ENCODE measurements around the gene NINL. TPM values are rescaled to one million over a fixed set of nuclear protein-coding genes. Genes with fewer than 3 reads are reported as not detected.
"Not testable (repeated sequence)": the region's sequence is repeated elsewhere in the genome, so short reads cannot be mapped to it uniquely, and the experiment has no call there.

Gene NINL
- total and polyA plus RNA-seq, 5 donors, result 3.4 to 7.6 (median 6.1) TPM

- no peaks in the 10 kb centered on the region for H3K4me1 ChIP-seq (ENCODE audit: control insufficient read depth, insufficient read depth, low read length)
- H3K4me3 ChIP-seq (ENCODE audit: low read length), result no peak overlapping the region
- no peaks in the 10 kb centered on the region for H3K9me3 ChIP-seq (ENCODE audit: control insufficient read depth, low read length)
- DNase-seq (no peak), ATAC-seq (no peak)
- no peaks in the 10 kb centered on the region for H3K27me3 ChIP-seq (ENCODE audit: control insufficient read depth, insufficient read depth)
- intact Hi-C loops (cut with DNase I), result loop anchor here in 1 of 4 donors (10.0 kb wide), 1 partner anchor 56 kb away; no protein-coding TSS in a partner anchor
- no peak overlapping the region for H3K27ac ChIP-seq (ENCODE audit: low read length)
- 67% methylated on average over 10 of the region's 10 CpGs for WGBS
Measured at GRCh38 chr20:25600632-25601031, 15.3 kb upstream of the NINL start.

DNA sequence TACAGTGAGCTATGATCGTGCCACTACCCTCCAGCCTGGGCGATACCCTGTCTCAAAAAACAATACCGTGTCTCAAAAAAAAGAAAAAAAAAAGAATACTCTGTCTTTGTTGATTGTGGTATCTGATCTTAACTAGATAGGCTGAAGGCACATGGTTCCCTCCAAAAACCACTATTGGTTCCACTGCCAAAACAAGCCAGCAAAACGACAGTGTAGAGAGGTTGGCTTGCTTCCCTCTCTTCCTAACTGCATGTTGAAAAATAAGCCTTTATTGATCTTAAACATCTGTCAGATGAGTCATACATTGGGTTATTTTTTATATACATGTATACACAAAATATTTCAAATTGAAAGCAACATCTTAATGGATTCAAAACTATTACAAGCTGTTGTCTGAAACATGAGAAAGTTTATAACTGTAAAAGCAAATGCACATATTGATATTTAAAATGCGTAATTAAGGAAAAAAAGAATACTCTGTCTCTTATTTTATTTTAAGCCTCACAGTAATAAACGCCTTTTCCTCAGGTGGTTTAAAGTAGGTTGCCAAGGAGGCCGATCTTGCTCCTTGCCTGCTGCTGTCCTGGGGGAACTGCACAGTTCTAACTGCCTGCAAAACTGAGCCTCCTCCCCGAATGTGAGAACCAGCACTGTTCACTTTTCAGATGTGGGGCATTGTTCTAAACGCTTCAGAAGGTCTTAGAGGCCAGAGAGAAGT is 7.0 kb upstream of the NINL start:
- intact Hi-C loops (cut with DNase I), result no loop called here
- no peaks in the 10 kb centered on the region for H3K27me3 ChIP-seq (ENCODE audit: control insufficient read depth, insufficient read depth)
- no peak overlapping the region for H3K27ac ChIP-seq (ENCODE audit: low read length)
- 66% methylated on average over 9 of the region's 9 CpGs for WGBS
- no peaks in the 10 kb centered on the region for H3K4me1 ChIP-seq (ENCODE audit: control insufficient read depth, insufficient read depth, low read length)
- no peaks in the 10 kb centered on the region for H3K9me3 ChIP-seq (ENCODE audit: control insufficient read depth, low read length)
- ATAC-seq (no peak), DNase-seq (no peak)
- no peak overlapping the region for H3K4me3 ChIP-seq (ENCODE audit: low read length)

GRCh38 chr20:25590778-25591177 is 5.4 kb upstream of the NINL start:
- DNase-seq; H3K4me1 ChIP-seq (ENCODE audit: control insufficient read depth, insufficient read depth, low read length); H3K9me3 ChIP-seq (ENCODE audit: control insufficient read depth, low read length); H3K27ac ChIP-seq (ENCODE audit: low read length); intact Hi-C loops (cut with DNase I); ATAC-seq; H3K4me3 ChIP-seq (ENCODE audit: low read length); H3K27me3 ChIP-seq (ENCODE audit: control insufficient read depth, insufficient read depth): not testable (repeated sequence)
- 82% methylated on average over 4 of the region's 4 CpGs for WGBS

DNA sequence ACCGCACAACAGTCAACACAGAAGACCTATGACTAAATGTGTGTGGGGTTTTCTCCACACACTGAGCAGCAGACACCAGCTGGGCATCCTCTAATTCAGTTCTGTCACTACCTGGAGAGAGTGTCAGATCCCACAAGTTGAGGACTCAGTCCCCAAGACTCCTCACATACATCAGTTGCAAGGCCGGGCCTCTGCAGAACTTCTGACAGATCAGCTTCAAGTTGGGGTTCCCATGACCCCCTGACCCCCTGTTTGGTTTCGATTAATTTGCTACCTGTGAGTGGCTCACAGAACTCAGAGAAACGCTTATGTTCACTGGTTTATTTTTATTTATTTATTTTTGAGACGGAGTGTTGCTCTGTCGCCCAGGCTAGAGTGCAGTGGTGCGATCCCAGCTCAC is 3.2 kb upstream of the NINL start:
- ATAC-seq (no peak), DNase-seq (no peak)
- no peak overlapping the region for H3K27ac ChIP-seq (ENCODE audit: low read length)
- H3K4me1 ChIP-seq (ENCODE audit: control insufficient read depth, insufficient read depth, low read length), result peaks cover 4% of the 10 kb centered on the region
- H3K27me3 ChIP-seq (ENCODE audit: control insufficient read depth, insufficient read depth), result no peaks in the 10 kb centered on the region
- no peak overlapping the region for H3K4me3 ChIP-seq (ENCODE audit: low read length)
- 97% methylated on average over 7 of the region's 7 CpGs for WGBS
- intact Hi-C loops (cut with DNase I), result no loop called here
- no peaks in the 10 kb centered on the region for H3K9me3 ChIP-seq (ENCODE audit: control insufficient read depth, low read length)

GRCh38 chr20:25587536-25587935 is 2.2 kb upstream of the NINL start:
- intact Hi-C loops (cut with DNase I), result no loop called here
- ATAC-seq (no peak), DNase-seq (no peak)
- Histone ChIP-seq H3K4me1 (ENCODE audit: control insufficient read depth, insufficient read depth, low read length) (peaks cover 4% of the 10 kb centered on the region), H3K27me3 (ENCODE audit: control insufficient read depth, insufficient read depth) (no peaks in the 10 kb centered on the region), H3K4me3 (ENCODE audit: low read length) (no peak overlapping the region), H3K27ac (ENCODE audit: low read length) (no peak overlapping the region), H3K9me3 (ENCODE audit: control insufficient read depth, low read length) (no peaks in the 10 kb centered on the region)
- 81% methylated on average over 5 of the region's 5 CpGs for WGBS

- Histone ChIP-seq H3K4me3 (ENCODE audit: low read length) (no peak overlapping the region), H3K9me3 (ENCODE audit: control insufficient read depth, low read length) (no peaks in the 10 kb centered on the region), H3K27ac (ENCODE audit: low read length) (no peak overlapping the region), H3K4me1 (ENCODE audit: control insufficient read depth, insufficient read depth, low read length) (peaks cover 4% of the 10 kb centered on the region), H3K27me3 (ENCODE audit: control insufficient read depth, insufficient read depth) (no peaks in the 10 kb centered on the region)
- no peak for DNase-seq
- intact Hi-C loops (cut with DNase I), result no loop called here
- ATAC-seq, result no peak
- 84% methylated on average over 11 of the region's 11 CpGs for WGBS
Measured at GRCh38 chr20:25586877-25587276, 1.5 kb upstream of the NINL start.

GRCh38 chr20:25583607-25584006 is 1.7 kb downstream of the NINL start:
- ATAC-seq, result not testable (repeated sequence)

GRCh38 chr20:25580711-25581110 is 4.6 kb downstream of the NINL start:
- Histone ChIP-seq H3K4me1 (ENCODE audit: control insufficient read depth, insufficient read depth, low read length) (peaks cover 4% of the 10 kb centered on the region), H3K4me3 (ENCODE audit: low read length) (no peak overlapping the region), H3K9me3 (ENCODE audit: control insufficient read depth, low read length) (no peaks in the 10 kb centered on the region), H3K27me3 (ENCODE audit: control insufficient read depth, insufficient read depth) (no peaks in the 10 kb centered on the region), H3K27ac (ENCODE audit: low read length) (no peak overlapping the region)
- no peak for DNase-seq
- ATAC-seq, result no peak
- 57% methylated on average over 4 of the region's 4 CpGs for WGBS
- intact Hi-C loops (cut with DNase I), result no loop called here

More at GRCh38 chr20:25583607-25584006, 1.7 kb downstream of the NINL start:
- H3K4me1 ChIP-seq (ENCODE audit: control insufficient read depth, insufficient read depth, low read length); H3K4me3 ChIP-seq (ENCODE audit: low read length); H3K9me3 ChIP-seq (ENCODE audit: control insufficient read depth, low read length); intact Hi-C loops (cut with DNase I); DNase-seq; H3K27ac ChIP-seq (ENCODE audit: low read length); H3K27me3 ChIP-seq (ENCODE audit: control insufficient read depth, insufficient read depth): not testable (repeated sequence)
- 93% methylated on average over 7 of the region's 7 CpGs for WGBS

DNA sequence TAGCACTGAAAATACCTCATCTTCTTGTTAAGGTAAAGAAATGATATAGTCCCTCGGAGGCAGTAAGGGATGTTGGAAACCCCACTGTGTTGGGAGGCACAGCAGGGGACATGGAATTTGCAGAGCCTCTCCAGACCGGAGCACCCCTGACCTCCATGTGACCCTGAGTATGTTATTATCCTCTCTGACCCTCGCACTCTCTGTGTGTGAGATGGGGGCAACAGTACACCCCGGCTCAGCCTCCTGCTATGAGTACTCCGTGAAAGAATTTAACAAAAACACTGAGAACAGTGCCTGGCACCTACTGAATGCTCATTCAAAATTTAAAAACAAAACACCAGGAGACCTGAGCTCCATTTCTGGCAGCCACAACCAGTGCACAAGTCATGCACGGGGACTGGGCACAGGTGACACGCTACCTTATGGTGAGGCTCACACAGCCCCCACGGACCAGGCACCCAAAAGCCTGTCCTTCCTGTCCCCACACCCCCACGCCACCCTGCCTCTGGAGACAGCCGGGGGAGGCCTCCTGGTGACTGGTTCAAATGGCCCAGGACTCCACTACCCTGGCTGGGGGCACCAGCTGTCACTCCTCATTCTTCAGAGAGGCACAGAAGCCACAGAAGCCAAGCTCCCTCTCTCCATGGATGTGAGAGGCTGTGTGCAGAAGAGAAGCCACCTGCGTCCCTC is 6.1 kb downstream of the NINL start:
- DNase-seq (no peak), ATAC-seq (peak in 1 of 2 donors; percentile 38)
- no peak overlapping the region for H3K4me3 ChIP-seq (ENCODE audit: low read length)
- intact Hi-C loops (cut with DNase I), result no loop called here
- no peaks in the 10 kb centered on the region for H3K9me3 ChIP-seq (ENCODE audit: control insufficient read depth, low read length)
- 76% methylated on average over 11 of the region's 11 CpGs for WGBS
- H3K27me3 ChIP-seq (ENCODE audit: control insufficient read depth, insufficient read depth), result no peaks in the 10 kb centered on the region
- H3K27ac ChIP-seq (ENCODE audit: low read length), result no peak overlapping the region
- H3K4me1 ChIP-seq (ENCODE audit: control insufficient read depth, insufficient read depth, low read length), result no peaks in the 10 kb centered on the region

DNA sequence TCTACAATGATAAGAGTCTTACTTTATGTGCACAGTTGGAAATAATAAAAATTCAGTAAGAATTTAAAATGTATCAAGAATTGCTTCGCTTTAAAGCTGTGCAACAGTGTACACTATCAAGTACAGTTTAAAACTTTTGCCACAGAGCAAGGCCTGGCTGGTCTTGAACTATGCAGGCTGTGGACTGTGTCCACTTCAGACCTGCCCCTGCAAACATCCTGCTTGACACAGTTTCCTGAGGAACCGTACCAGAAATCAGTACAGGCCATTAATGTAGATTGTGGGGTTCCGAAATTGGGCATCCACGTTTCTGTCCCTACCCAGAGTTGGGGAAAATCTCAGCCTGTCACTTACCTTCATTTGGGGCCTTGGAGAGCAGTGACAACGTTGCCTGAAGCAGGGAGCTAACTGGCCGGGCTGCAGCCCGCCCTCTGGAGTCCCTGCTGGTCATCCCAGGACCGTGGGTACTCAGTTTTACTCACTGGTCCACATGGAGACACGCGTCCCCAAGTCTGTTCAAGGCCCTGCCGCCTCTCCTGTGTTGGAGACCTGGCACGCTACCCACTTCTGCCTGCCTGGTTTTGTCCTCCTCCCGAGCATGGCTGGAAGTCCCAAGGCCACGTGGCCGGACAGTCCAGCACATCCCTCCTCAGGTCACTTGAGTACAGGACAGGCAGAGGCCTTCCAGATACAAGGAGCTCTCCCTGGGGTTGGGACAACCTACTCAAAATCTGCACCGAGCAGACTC is 8.4 kb downstream of the NINL start:
- ATAC-seq (peak in 1 of 2 donors; percentile 19), DNase-seq (no peak)
- intact Hi-C loops (cut with DNase I), result no loop called here
- H3K9me3 ChIP-seq (ENCODE audit: control insufficient read depth, low read length), result no peaks in the 10 kb centered on the region
- no peak overlapping the region for H3K4me3 ChIP-seq (ENCODE audit: low read length)
- no peak overlapping the region for H3K27ac ChIP-seq (ENCODE audit: low read length)
- WGBS, result 80% methylated on average over 16 of the region's 16 CpGs
- peaks cover 2% of the 10 kb centered on the region for H3K4me1 ChIP-seq (ENCODE audit: control insufficient read depth, insufficient read depth, low read length)
- H3K27me3 ChIP-seq (ENCODE audit: control insufficient read depth, insufficient read depth), result no peaks in the 10 kb centered on the region

- ATAC-seq (peak in 1 of 2 donors; percentile 21), DNase-seq (no peak)
- Histone ChIP-seq H3K4me1 (ENCODE audit: control insufficient read depth, insufficient read depth, low read length) (peaks cover 2% of the 10 kb centered on the region), H3K27ac (ENCODE audit: low read length) (no peak overlapping the region), H3K4me3 (ENCODE audit: low read length) (no peak overlapping the region), H3K9me3 (ENCODE audit: control insufficient read depth, low read length) (no peaks in the 10 kb centered on the region), H3K27me3 (ENCODE audit: control insufficient read depth, insufficient read depth) (no peaks in the 10 kb centered on the region)
- intact Hi-C loops (cut with DNase I), result no loop called here
- 54% methylated on average over 3 of the region's 3 CpGs for WGBS
Measured at GRCh38 chr20:25574411-25574810, 10.9 kb downstream of the NINL start.

Data from right cardiac atrium (tissue), 5 donors.